Neutrophil (primary cell): ENCODE results near the gene DTX3L.

Experiments
- H3K27ac ChIP-seq: fragments of 200-600 bp; sonication (generic); 2 replicates; pipeline ENCODE4 v1.5.1; 2016; ENCODE audit warnings: mild to moderate bottlenecking, moderate library complexity
- H3K27me3 ChIP-seq: fragments of 200-600 bp; sonication (generic); 2 replicates; pipeline ENCODE4 v1.6.0; 2016; ENCODE audit warnings: mild to moderate bottlenecking
- H3K36me3 ChIP-seq: fragments of 200-600 bp; sonication (generic); 2 replicates; pipeline ENCODE4 v1.5.1; 2017
- H3K4me1 ChIP-seq, 2 experiments: fragments of 200-600 bp in 1 of 2; sonication (generic) in 1 of 2; 1 replicate in 1 of 2; 2 replicates in 1 of 2; pipeline versions ENCODE4 v1.5.1 to v1.6.1; 2013 to 2016; ENCODE audit warnings: low read depth in 1 of 2, low read length in 1 of 2, mild to moderate bottlenecking in 1 of 2, moderate library complexity in 1 of 2; ENCODE audit not compliant: control insufficient read depth in 1 of 2, insufficient read depth in 1 of 2
- H3K4me3 ChIP-seq, 2 experiments: fragments of 200-600 bp in 1 of 2; sonication (generic) in 1 of 2; 1 replicate in 1 of 2; 2 replicates in 1 of 2; pipeline ENCODE4 v1.5.1; 2013 to 2016; ENCODE audit warnings: low read depth in 1 of 2, low read length in 1 of 2, mild to moderate bottlenecking in 1 of 2, moderate library complexity in 1 of 2
- H3K9me3 ChIP-seq: fragments of 200-600 bp; sonication (generic); 2 replicates; pipeline ENCODE4 v1.5.1; 2016
- TF ChIP-seq, protein P1 (sequence below): fragments of 200-600 bp; sonication (generic); IDR thresholded peaks from 2 replicates; pipeline ENCODE4 v1.5.1; 2016; ENCODE audit warnings: antibody characterized with exemption

DTX3L gene

DNA sequence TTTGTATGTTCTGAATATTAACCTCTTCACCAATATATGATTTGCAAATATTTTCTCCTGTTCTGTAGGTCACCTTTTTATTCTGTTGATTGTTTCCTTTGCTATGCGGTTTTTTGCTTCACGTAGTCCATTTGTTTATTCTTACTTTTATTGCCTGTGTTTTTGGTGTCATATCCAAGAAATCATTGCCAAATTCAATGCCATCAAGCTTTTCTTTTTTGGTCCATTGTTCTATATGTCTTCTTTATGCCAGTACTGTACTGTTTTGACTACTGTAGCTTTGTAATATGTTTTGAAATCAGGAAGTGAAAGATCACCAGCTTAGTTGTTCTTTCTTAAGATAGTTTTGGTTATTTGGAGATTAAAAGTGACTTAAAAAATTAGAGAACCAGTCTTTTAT, 17.5 kb downstream of the DTX3L start:
- Histone ChIP-seq H3K9me3 (no peaks in the 10 kb centered on the region), H3K36me3 (no peaks in the 10 kb centered on the region), H3K27me3 (peaks cover 24% of the 10 kb centered on the region), H3K4me1 (peaks cover 12 to 22% of the 10 kb centered on the region in 2 experiments), H3K4me3 (no peak overlapping the region), H3K27ac (no peak overlapping the region)
- TF ChIP-seq, protein P1, sequence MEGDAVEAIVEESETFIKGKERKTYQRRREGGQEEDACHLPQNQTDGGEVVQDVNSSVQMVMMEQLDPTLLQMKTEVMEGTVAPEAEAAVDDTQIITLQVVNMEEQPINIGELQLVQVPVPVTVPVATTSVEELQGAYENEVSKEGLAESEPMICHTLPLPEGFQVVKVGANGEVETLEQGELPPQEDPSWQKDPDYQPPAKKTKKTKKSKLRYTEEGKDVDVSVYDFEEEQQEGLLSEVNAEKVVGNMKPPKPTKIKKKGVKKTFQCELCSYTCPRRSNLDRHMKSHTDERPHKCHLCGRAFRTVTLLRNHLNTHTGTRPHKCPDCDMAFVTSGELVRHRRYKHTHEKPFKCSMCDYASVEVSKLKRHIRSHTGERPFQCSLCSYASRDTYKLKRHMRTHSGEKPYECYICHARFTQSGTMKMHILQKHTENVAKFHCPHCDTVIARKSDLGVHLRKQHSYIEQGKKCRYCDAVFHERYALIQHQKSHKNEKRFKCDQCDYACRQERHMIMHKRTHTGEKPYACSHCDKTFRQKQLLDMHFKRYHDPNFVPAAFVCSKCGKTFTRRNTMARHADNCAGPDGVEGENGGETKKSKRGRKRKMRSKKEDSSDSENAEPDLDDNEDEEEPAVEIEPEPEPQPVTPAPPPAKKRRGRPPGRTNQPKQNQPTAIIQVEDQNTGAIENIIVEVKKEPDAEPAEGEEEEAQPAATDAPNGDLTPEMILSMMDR = no peak

DNA sequence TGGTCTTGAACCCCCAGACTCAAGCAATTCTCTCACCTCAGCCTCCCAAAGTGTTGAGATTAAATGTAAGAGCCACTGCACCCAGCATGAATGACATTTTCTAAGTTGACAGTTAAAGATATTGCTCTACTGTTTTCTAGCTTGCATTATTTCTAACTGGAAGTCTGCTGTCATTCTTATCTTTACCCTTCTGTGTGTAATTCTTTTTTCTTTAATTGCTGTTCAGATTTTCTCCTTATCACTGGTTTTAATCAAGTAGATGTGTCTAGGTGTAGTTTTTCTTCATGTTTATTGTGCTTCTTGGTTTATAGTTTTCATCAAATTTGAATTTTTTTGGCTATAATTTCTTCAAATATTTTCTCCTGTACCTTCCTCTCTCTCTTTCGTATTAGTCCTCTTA, 18.3 kb downstream of the DTX3L start:
- H3K4me3 ChIP-seq = no peak overlapping the region
- no peaks in the 10 kb centered on the region for H3K9me3 ChIP-seq
- H3K36me3 ChIP-seq = no peaks in the 10 kb centered on the region
- TF ChIP-seq, protein P1 = no peak
- peaks cover 11 to 18% of the 10 kb centered on the region in 2 experiments for H3K4me1 ChIP-seq
- H3K27me3 ChIP-seq = peaks cover 16% of the 10 kb centered on the region
- H3K27ac ChIP-seq = no peak overlapping the region

DNA sequence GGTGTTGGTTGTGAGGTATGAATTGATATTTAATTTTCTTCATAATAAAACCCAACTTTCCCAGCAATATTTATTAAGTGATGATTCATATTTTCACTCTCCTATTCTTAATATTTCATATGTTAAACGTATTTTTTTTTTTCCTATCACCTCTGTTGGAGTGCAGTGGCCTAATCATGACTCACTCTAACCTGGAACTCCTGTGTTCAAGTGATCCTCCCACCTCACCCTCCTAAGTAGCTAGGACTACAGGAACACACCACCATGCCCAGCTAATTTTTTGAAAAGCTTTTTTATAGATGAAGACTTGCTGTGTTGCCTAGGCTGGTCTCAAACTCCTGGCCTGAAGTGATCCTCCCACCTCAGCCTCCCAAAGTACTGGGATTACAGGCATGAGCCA, 22.0 kb downstream of the DTX3L start:
- no peak overlapping the region for H3K4me3 ChIP-seq
- H3K9me3 ChIP-seq = no peaks in the 10 kb centered on the region
- H3K27ac ChIP-seq = no peak overlapping the region
- TF ChIP-seq, protein P1 = no peak
- H3K27me3 ChIP-seq = no peaks in the 10 kb centered on the region
- no peaks in the 10 kb centered on the region for H3K36me3 ChIP-seq
- H3K4me1 ChIP-seq = peaks cover 6 to 11% of the 10 kb centered on the region in 2 experiments

DNA sequence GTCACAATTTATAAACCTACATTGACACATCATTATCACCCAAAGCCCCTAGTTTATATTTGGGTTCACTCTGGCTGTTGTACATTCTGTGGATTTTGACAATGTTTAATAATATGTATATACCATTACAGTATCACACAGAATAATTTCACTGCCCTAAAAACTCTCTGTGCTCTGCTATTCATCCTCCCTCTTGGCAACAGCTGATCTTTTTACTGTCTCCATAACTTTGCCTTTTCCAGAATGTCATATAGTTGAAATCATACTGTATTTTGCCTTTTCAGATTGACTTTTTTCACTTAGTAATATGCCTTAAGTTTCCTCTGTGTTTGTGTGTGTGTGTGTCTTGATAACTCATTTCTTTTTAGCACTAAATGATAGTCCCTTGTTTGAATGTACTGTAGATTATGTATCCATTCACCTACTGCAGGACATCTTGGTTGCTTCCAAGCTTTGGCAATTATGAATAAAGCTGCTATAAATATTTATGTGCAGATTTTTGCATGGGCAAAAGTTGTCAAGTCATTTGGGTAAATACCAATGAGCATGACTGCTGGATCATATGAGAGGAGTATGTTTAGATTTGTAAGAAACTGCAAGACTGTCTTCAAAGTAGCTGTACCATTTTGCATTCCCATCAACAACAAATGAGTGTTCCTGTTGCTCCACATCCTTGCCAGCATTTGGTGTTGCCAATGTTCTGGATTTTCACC, 22.8 kb downstream of the DTX3L start:
- Histone ChIP-seq H3K27ac (no peak overlapping the region), H3K27me3 (no peaks in the 10 kb centered on the region)
- TF ChIP-seq, protein P1 = no peak

DNA sequence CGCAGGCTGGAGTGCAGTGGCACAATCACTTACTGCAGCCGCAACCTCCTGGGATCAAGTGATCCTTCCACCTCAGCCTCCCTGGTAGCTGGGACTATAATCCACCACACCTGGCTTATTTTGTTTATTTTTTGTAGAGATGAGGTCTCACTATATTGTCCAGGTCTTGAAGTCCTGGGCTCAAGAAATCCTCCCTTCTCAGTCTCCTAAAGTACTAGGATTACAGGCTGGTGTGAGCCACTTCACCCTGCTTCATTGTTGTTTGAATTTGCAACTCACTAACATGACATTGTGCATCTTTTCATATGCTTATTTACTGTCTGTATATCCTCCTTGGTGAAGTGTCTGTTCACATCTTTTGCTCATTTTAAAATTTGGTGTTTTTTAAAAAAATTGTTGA, 23.4 kb downstream of the DTX3L start:
- Histone ChIP-seq H3K9me3 (no peaks in the 10 kb centered on the region), H3K4me3 (no peak overlapping the region), H3K4me1 (peaks cover 6 to 11% of the 10 kb centered on the region in 2 experiments), H3K27ac (no peak overlapping the region), H3K27me3 (no peaks in the 10 kb centered on the region), H3K36me3 (no peaks in the 10 kb centered on the region)
- TF ChIP-seq, protein P1 = no peak

More for the DNA sequence above, 22.8 kb downstream of the DTX3L start:
- H3K4me3 ChIP-seq = no peak overlapping the region
- no peaks in the 10 kb centered on the region for H3K9me3 ChIP-seq
- H3K4me1 ChIP-seq = peaks cover 6 to 11% of the 10 kb centered on the region in 2 experiments
- H3K36me3 ChIP-seq = no peaks in the 10 kb centered on the region
